ENCODE results near the gene SMC3.

- TF ChIP-seq ZFP3 (CRISPR knock-in tag; IDR thresholded peaks at IDR 0.05): no peak
- no peak for TF ChIP-seq TOX (CRISPR knock-in tag; IDR thresholded peaks at IDR 0.05; ENCODE audit: borderline replicate concordance)
- TF ChIP-seq CSRNP3 (CRISPR knock-in tag; IDR thresholded peaks at IDR 0.05): no peak
- no peak for TF ChIP-seq RARB (CRISPR knock-in tag; IDR thresholded peaks at IDR 0.05)
- TF ChIP-seq, protein P1, sequence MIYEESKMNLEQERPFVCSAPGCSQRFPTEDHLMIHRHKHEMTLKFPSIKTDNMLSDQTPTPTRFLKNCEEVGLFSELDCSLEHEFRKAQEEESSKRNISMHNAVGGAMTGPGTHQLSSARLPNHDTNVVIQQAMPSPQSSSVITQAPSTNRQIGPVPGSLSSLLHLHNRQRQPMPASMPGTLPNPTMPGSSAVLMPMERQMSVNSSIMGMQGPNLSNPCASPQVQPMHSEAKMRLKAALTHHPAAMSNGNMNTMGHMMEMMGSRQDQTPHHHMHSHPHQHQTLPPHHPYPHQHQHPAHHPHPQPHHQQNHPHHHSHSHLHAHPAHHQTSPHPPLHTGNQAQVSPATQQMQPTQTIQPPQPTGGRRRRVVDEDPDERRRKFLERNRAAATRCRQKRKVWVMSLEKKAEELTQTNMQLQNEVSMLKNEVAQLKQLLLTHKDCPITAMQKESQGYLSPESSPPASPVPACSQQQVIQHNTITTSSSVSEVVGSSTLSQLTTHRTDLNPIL (CRISPR knock-in tag; IDR thresholded peaks at IDR 0.05; ENCODE audit: low read depth): no peak
- TF ChIP-seq, protein P2, sequence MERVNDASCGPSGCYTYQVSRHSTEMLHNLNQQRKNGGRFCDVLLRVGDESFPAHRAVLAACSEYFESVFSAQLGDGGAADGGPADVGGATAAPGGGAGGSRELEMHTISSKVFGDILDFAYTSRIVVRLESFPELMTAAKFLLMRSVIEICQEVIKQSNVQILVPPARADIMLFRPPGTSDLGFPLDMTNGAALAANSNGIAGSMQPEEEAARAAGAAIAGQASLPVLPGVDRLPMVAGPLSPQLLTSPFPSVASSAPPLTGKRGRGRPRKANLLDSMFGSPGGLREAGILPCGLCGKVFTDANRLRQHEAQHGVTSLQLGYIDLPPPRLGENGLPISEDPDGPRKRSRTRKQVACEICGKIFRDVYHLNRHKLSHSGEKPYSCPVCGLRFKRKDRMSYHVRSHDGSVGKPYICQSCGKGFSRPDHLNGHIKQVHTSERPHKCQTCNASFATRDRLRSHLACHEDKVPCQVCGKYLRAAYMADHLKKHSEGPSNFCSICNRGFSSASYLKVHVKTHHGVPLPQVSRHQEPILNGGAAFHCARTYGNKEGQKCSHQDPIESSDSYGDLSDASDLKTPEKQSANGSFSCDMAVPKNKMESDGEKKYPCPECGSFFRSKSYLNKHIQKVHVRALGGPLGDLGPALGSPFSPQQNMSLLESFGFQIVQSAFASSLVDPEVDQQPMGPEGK (CRISPR knock-in tag; IDR thresholded peaks at IDR 0.05; ENCODE audit: borderline replicate concordance): no peak
Observed at GRCh38 chr10:110562348-110562747, 5.1 kb upstream of the SMC3 start.
